Astrocyte (in vitro differentiated cells and primary cell): ENCODE results near the gene CNTNAP2. TPM values are rescaled to one million over a fixed set of nuclear protein-coding genes. Genes with fewer than 3 reads are reported as not detected.

ENCODE experiments used
- DNase-seq: peaks from one replicate; pipeline ENCODE4 v3.0.0-alpha.2; 2010; ENCODE audit warnings: low read depth
- FAIRE-seq: peaks from 2 replicates; lab custom pipeline; 2011; peaks lifted over from hg19 to GRCh38; lab: Jason Lieb, UNC
- H2AFZ ChIP-seq: 2 replicates; pipeline ENCODE4 v1.6.0; 2012; ENCODE audit warnings: low read depth, low read length, inconsistent platforms
- H3K27ac ChIP-seq: 2 replicates; pipeline ENCODE4 v1.5.1; 2011; ENCODE audit warnings: low read depth, low read length, inconsistent platforms
- H3K27me3 ChIP-seq: 2 replicates; pipeline ENCODE4 v1.6.0; 2011; ENCODE audit warnings: low read length, inconsistent platforms; ENCODE audit not compliant: insufficient read depth
- H3K36me3 ChIP-seq: 2 replicates; pipeline ENCODE4 v1.5.1; 2011; ENCODE audit warnings: low read length, inconsistent platforms; ENCODE audit not compliant: insufficient read depth
- H3K4me1 ChIP-seq: 2 replicates; pipeline ENCODE4 v1.5.1; 2011; ENCODE audit warnings: low read length, inconsistent platforms; ENCODE audit not compliant: insufficient read depth
- H3K4me2 ChIP-seq: 2 replicates; pipeline ENCODE4 v1.6.0; 2012; ENCODE audit warnings: low read length, inconsistent platforms
- H3K4me3 ChIP-seq: 2 replicates; pipeline ENCODE4 v1.5.1; 2011; ENCODE audit warnings: low read depth, mild to moderate bottlenecking, low read length, inconsistent platforms; ENCODE audit not compliant: insufficient read depth
- H3K79me2 ChIP-seq: 2 replicates; pipeline ENCODE4 v1.6.0; 2012; ENCODE audit warnings: mild to moderate bottlenecking, low read length, inconsistent platforms; ENCODE audit not compliant: insufficient read depth
- H3K9ac ChIP-seq: 2 replicates; pipeline ENCODE4 v1.6.0; 2012; ENCODE audit warnings: mild to moderate bottlenecking, low read length, inconsistent platforms
- H3K9me3 ChIP-seq: 2 replicates; pipeline ENCODE4 v1.5.1; 2012; ENCODE audit warnings: low read depth, mild to moderate bottlenecking, low read length, inconsistent platforms; ENCODE audit not compliant: insufficient read depth
- H4K20me1 ChIP-seq: 2 replicates; pipeline ENCODE4 v1.6.0; 2012; ENCODE audit warnings: low read length, inconsistent platforms; ENCODE audit not compliant: insufficient read depth
- H3K27ac Mint-ChIP-seq: one replicate; pipeline ENCODE4 v1.8.0; 2021; ENCODE audit warnings: mild to moderate bottlenecking, mixed read lengths; ENCODE audit not compliant: unreplicated experiment
- H3K27me3 Mint-ChIP-seq: one replicate; pipeline ENCODE4 v1.8.0; 2021; ENCODE audit warnings: low read depth, mixed read lengths; ENCODE audit not compliant: unreplicated experiment
- H3K36me3 Mint-ChIP-seq: one replicate; pipeline ENCODE4 v1.8.0; 2021; ENCODE audit warnings: low read depth, mixed read lengths; ENCODE audit not compliant: unreplicated experiment
- H3K4me1 Mint-ChIP-seq: one replicate; pipeline ENCODE4 v1.8.0; 2021; ENCODE audit warnings: low read depth, mixed read lengths; ENCODE audit not compliant: unreplicated experiment
- H3K4me3 Mint-ChIP-seq: one replicate; pipeline ENCODE4 v1.8.0; 2021; ENCODE audit warnings: mild to moderate bottlenecking, moderate library complexity, mixed read lengths; ENCODE audit not compliant: unreplicated experiment
- H3K9me3 Mint-ChIP-seq: one replicate; pipeline ENCODE4 v1.8.0; 2021; ENCODE audit warnings: mild to moderate bottlenecking, mixed read lengths; ENCODE audit not compliant: unreplicated experiment
- CTCF ChIP-seq: IDR thresholded peaks from 2 replicates; pipeline ENCODE4 v1.5.1; 2011; ENCODE audit warnings: low read depth, mild to moderate bottlenecking, inconsistent platforms, low read length, moderate library complexity; ENCODE audit not compliant: insufficient read depth
- EZH2 ChIP-seq: IDR thresholded peaks from 2 replicates; pipeline ENCODE4 v1.6.1; 2012; ENCODE audit warnings: mild to moderate bottlenecking, low read length, inconsistent platforms; ENCODE audit not compliant: insufficient read depth
- total RNA-seq: library from RNA; stranded (reverse); gene quantifications from 2 replicates; pipeline ENCODE4 v1.2.1, GENCODE V29; 2021

The CNTNAP2 gene
- total RNA-seq, 1 donor from 2014 or later: 20.0 TPM

- H3K79me2 ChIP-seq: no peaks in the 10 kb centered on the region
- H2AFZ ChIP-seq: no peak overlapping the region
- H3K9ac ChIP-seq: no peak overlapping the region
- TF ChIP-seq EZH2 (no peak), CTCF (no peak)
- H3K27ac ChIP-seq: no peak overlapping the region
- H3K4me3 ChIP-seq: no peak overlapping the region
- H3K36me3 Mint-ChIP-seq: no peaks in the 10 kb centered on the region
- peaks cover 11% of the 10 kb centered on the region for H3K9me3 ChIP-seq
- H3K4me3 Mint-ChIP-seq: no peak overlapping the region
- no peaks in the 10 kb centered on the region for H3K4me1 ChIP-seq
- no peak overlapping the region for H3K4me2 ChIP-seq
- FAIRE-seq: no peak
- H3K27me3 Mint-ChIP-seq: no peaks in the 10 kb centered on the region
- no peaks in the 10 kb centered on the region for H3K36me3 ChIP-seq
- no peak for DNase-seq
- H3K9me3 Mint-ChIP-seq: peaks cover 3% of the 10 kb centered on the region
- no peak overlapping the region for H3K27ac Mint-ChIP-seq
- no peaks in the 10 kb centered on the region for H3K4me1 Mint-ChIP-seq
- no peaks in the 10 kb centered on the region for H4K20me1 ChIP-seq
- no peaks in the 10 kb centered on the region for H3K27me3 ChIP-seq
Observed at GRCh38 chr7:147707926-147708325, 1591.3 kb downstream of the CNTNAP2 start.

GRCh38 chr7:147708871-147709270, 1592.3 kb downstream of the CNTNAP2 start:
- no peak for TF ChIP-seq EZH2
- no peak for TF ChIP-seq CTCF

DNA sequence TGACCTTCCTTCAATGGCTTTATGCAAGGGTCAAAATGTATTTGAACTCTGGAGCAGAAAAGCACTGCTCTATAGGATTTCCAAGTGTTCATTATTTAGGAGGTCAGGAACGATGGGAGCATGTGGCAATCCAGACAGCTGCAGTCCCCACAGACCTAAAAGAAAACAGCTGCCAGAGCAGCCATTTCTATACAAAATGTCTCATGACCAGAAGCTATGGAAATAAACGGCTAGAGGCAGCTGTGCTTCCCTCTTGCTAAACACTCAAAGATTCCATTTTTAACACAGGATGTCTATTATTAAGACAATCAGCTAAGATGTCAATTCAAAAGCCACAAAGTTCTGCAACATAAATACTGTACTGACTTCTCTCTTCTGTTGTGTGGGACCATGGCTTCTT, 1594.8 kb downstream of the CNTNAP2 start:
- Mint-ChIP-seq H3K36me3 (no peaks in the 10 kb centered on the region), H3K27me3 (no peaks in the 10 kb centered on the region), H3K9me3 (peaks cover 3% of the 10 kb centered on the region), H3K4me3 (no peak overlapping the region), H3K4me1 (no peaks in the 10 kb centered on the region), H3K27ac (no peak overlapping the region)
- H4K20me1 ChIP-seq: no peaks in the 10 kb centered on the region
- no peaks in the 10 kb centered on the region for H3K36me3 ChIP-seq
- H3K9me3 ChIP-seq: peaks cover 11% of the 10 kb centered on the region
- H3K4me3 ChIP-seq: no peak overlapping the region
- H3K4me2 ChIP-seq: no peak overlapping the region
- FAIRE-seq: no peak
- TF ChIP-seq EZH2 (no peak), CTCF (no peak)
- H3K9ac ChIP-seq: no peak overlapping the region
- H2AFZ ChIP-seq: no peak overlapping the region
- no peaks in the 10 kb centered on the region for H3K4me1 ChIP-seq
- no peaks in the 10 kb centered on the region for H3K79me2 ChIP-seq
- DNase-seq: no peak
- H3K27me3 ChIP-seq: no peaks in the 10 kb centered on the region
- H3K27ac ChIP-seq: no peak overlapping the region

More at GRCh38 chr7:147708871-147709270, 1592.3 kb downstream of the CNTNAP2 start:
- Histone ChIP-seq H3K4me3 (no peak overlapping the region), H2AFZ (no peak overlapping the region), H4K20me1 (no peaks in the 10 kb centered on the region), H3K4me1 (no peaks in the 10 kb centered on the region), H3K79me2 (no peaks in the 10 kb centered on the region), H3K36me3 (no peaks in the 10 kb centered on the region), H3K27ac (no peak overlapping the region), H3K4me2 (no peak overlapping the region), H3K9me3 (peaks cover 11% of the 10 kb centered on the region), H3K27me3 (no peaks in the 10 kb centered on the region), H3K9ac (no peak overlapping the region)
- Mint-ChIP-seq H3K9me3 (peaks cover 3% of the 10 kb centered on the region), H3K4me1 (no peaks in the 10 kb centered on the region), H3K36me3 (no peaks in the 10 kb centered on the region), H3K27ac (no peak overlapping the region), H3K27me3 (no peaks in the 10 kb centered on the region), H3K4me3 (no peak overlapping the region)
- DNase-seq: no peak
- no peak for FAIRE-seq
